ENCODE data around the gene LIF.
"Not testable (repeated sequence)": the region's sequence is repeated elsewhere in the genome, so short reads cannot be mapped to it uniquely, and the experiment has no call there.

The LIF gene

DNA sequence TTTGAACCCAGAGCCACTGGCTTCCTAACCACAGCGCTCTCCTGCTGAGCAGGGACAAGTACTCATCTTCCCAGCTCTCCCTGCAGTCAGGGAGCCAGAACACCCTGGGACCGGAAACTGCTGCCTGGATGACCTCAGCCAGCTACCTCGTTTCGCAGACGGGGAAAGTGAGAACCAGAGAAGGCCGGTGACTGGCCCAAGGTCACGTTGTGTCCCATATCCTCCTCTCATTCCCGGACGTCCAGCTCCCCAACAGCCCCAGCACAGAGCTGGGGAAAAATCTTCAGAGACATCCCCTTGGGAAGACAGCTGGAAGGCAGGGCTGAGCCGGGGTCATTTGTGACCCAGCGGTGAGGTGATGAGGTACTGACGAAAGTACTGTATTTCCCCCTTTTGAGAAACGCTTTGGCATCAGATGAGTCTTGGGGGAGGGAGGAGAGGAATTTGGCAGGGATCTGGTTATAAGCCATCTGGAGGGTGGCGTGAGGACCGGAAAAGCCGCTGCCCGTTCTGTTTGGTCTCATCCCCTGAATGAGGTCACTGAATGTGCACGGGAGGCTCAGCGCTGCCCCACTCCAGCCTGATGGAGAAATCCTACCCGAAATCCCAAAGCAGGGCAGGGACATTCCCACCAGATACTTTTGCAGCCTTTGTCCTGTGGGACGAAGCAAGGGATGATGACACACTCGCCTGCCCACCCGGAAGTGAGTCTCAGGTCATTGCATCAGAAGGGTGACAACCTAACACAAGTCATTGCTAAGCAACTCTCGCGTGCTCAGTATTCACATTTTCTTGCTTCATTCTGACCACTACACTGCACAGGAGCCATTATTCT is 41.1 kb downstream of the LIF start:
- DNase-seq = no peak

DNA sequence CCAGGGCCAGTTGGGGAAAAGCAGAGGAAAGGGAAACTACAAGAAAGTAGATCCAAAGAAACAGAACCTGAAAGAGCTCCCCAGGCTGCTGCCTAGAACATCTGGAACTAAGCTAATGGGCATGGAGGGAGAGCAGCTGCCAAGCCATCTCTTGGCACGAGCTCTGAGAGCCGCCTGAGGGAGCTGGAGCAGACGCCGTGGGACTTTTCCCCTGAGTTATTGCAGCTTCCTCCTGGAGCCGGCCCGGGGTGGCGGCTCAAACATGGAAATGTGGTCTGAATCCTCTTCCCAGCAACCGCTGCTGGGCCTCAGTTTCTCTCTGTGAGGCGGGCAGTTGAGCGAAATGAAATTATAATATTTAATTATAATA is 41.8 kb downstream of the LIF start:
- no peak for DNase-seq

DNA sequence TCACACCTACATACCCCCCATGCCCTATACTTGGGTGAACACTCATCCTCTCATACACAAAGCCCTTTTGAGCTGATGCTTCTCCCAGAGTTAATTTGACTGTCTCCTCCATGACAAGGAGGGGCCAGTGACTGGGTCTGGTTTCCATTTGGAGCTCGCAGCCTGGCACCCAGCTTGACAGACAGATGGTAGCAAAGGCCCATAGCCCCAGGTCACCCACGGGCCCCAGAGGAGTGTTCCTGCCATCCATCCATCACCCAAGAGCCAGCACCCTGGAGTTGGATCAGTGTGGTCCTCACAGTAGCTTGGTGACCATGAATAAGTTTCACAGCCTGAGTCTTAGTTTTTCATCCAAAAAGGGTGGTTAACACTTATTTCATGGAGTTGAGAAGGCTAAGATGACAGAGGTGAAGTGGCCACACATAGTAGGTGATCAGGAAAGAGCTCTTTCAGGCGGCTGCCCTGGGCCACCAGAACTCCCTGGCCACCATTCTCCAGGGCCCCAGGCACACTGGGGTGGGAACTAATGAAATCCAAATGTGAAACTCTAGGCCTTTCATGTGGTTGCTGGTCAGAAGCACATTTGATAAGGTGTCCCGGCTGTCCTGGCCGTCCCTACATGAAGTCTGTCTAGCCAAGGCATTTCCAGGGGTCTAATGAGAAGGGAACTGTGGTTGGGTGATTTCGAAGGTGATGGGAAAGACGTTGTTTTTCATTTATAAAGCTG is 42.4 kb downstream of the LIF start:
- DNase-seq = no peak

DNA sequence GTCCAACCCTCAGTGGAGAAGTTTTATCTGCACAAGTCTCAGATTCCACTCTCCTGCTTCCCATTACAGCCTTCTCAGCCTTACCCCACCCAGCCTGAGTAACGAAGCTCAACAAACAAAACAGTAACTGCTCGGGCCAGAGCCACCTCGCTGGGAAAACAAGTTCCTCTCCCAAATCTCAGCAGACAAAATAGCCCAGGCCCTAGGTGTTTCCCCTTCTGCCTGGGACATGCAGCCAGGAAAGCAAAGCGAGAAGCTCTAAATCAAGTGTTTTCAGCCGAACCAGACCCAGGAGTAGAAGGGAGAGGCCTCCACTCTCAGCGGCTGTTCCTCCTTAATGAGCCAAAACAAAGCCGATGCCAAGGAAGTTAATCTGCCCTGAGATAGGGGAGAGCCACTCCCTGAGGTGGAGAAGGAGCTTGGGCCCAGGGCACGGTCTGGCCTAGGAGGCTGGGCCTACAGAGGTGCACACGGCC is 44.0 kb downstream of the LIF start:
- no peak for DNase-seq

DNA sequence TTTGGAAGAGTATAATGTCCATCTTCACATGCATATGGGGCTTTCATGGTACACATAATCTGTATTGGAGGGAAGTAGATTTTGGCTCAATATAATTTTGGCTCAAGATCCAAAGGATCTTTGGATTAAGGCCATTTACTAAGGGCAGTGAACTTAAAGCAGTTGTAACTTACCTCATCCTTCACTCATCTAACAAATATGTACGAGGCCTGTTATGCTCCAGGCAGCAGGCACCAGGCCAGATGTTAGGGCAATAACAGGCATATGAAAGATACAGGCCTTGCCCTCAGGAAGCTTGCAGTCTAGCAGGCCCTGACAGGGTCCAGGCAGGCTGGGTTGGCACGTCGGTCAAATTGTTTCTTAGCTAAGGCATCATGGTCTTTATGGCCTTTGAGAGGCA is 44.6 kb downstream of the LIF start:
- DNase-seq = no peak

DNA sequence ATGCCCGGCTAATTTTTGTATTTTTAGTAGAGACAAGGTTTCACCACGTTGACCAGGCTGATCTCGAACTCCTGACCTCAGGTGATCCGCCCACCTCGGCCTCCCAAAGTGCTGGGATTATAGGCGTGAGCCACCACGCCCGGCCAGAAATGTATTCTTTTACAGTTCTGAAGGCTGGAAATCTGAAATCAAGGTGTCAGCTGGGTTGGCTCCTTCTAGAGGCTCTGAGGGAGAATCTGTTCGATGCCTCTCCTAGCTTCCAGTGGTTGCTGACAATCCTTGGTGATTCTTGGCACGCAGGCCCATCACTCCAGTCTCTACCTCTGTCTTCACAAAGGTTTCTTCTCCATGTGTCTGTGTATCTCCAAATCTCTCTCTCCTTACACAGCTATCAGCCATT is 45.7 kb downstream of the LIF start:
- not testable (repeated sequence) for DNase-seq

DNA sequence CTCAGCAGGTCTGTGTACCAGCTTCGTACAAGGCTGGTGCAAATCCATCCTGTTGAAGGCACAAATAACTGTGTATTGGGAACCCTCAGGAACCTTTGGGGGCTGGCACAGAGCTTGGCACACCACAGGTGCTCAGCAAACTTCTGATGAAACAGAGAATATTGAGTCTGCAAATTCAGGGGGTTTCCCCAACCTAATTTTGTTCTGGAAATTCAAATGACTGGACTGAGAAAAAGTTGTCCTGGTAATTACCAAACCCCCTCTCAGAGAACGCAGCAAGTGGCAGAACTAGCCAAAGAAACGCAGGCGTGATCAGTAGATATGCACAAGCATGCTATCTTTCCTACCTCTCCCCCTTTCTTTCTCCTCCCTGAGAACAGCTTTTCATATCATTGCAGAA is 47.6 kb downstream of the LIF start:
- DNase-seq = peak; percentile 69

DNA sequence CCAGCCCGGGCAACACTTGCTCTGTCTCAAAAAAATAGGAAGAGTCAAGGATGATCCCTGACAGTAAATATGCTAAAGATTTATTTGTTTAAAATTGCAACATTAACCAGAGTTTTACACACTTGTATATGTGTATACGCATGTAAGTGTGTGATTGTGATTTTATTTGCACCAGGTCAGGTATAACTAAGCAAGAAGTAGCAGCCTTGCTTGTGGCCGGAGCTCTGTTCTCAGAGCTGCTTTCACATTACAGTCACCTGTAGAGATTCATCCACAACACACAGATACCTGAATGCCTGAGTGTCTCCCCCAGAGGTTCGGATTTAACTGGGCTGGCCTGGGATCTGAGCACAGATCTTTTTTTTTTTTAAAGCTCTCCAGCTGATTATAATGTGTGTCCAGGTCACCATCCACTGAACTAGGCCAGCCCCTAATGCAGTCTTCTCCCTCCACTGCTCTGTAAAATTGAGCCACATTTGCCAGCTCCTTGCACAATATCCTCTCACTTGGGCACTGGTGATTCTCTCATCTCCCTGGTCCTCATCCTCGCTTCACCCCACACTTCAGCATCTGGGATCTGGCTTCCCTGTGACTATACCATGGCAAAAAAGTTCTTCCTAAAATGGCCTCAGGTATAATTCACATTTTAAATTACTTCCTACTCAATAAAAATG is 48.3 kb downstream of the LIF start:
- DNase-seq = no peak

DNA sequence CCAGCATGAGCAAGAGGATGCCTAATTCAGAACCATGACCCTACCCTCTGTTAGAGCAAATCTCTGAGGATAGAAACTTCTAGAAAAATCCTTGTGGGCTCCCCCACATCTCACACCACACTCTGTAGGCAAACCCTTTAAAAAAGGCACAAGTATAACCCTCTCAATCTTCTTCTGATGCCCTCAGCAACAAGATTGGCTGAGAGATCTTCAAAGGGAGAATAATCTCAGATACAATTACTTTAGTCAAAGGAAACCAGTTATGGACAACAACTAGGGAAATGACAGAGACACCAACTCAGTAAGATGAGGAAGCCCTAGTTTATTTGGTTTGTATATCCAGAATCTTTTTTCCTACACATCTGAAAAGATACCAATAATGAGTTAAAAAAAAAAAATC is 49.2 kb downstream of the LIF start:
- no peak for DNase-seq

DNA sequence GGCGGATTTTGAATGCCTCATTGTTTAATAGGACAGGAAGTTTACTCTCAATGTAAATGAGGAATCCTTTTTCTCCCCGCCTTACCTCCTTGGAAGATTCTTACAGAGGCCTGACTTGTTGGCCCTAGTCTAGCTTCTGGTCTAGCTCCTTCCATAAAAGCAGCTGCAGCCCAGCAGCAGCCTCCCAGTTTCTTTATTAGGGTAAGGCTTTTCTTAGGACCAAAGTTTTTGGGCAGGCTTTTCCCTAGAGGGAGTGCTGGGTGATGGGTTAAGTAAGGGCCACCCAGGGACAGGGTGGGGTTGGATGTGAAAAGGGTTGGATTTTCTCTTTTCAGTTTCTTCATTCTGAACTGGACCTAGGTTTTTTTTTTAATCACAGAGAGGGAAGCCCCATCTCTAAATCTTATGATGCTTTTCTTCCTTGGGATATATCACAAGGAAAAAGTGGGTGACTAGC is 49.7 kb downstream of the LIF start:
- DNase-seq = no peak

DNA sequence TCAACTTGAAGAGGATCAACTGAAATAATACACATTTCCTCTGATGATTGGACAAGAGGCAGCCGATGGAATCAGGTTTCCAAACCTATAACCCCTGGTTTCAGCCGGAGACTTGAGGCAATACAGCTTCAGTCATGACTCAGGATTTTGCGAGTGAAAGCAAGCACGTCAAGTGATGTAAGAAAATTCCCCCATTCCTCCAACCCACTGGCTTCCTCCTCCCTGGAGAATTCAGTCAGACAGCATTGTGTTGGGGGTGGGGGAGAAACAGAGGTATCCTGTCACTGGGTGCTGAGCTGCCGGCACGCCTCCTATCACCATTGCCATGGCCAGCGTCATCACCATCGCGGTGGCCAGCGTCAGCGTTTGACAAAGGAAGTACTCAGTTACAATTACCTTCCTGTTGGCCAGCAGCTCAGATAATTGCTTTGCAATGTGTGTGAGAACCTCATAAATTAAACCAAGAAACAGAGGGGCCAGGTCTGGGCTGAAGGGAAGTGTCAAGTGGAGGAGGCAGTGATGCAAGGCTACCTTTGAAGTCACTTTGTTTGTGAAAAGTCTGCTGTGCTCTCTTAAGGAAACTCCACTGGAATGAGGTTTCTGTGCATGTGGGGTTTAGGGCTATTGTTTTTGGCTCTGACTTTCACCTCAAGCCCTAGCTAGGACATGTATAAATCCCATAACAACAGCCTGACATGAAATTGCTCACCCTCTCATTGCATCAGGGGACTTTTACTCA is 50.2 kb downstream of the LIF start:
- DNase-seq = peak; percentile 86

DNA sequence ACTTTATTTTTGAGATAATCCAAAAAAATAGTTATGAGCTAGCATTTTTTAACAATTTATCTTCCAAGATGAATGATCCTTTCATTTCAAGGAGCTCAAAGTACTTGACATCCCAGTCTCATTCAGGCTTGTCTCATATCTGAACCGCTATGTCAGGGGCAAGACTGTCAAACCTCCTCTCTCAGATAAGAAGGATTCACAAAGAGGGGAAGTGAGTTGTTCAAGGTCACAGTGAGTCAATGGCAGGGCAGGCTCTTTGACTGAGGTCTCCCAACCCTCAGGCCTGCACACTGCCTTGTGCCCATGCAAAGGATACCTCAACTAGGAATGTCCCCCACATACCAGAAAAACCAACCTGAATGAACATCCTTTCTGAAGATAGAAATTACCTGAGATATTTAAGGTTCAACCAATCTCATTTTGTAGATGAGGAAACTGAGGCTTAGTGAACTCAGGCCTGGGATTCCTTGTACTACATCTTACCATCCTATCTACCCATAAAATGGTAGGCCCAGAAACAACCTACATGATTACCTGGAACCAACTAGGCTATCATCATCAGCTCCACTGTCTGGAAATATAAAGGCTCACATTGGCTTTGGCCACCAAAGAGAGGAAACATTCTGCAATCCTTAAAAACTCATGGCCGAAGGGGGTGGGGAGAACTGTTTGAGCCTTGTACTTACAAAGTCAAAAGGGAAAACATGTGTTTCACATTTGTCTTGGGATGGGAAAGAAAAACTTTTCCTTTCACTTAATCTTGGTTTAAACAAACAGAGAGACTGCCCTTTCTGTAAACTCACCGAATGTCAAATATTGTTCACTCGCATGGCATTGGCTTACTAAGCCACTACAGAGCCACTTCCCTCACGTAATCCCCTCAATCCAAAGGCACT is 51.1 kb downstream of the LIF start:
- DNase-seq = peak; percentile 67

DNA sequence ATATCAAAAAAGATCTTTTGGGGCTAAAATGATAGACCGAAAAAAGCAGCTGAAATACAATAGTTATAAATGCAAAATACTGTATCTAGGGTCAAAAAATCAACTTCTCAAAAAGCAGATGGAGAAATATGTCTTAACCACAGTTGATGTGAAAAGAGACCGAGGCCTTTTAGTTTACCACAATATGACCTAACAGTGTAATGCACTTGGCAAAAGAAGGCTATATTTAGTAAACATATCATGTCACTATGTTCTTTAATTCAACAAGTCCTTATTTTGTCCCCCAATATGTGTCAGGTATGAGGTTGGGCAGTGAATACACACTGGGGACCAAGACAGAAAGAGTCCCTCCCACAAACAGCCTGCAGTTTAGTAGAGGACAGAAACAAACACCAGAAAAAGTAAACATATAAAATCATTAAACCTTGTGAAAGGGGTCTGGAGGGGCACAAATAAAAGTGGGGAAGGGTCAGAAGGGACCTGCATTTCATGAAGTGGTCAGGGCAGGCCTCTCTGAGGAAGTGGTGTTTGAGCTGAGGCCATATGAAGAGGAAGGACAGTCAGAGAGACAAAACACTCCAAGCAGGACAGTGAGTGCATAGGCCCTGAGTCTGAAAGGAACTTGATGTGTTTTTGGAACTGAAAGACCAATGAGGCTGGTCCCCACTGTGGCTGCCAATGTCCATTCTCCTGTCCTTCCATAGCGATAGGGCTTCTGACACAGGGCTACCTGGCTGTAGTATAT is 53.4 kb downstream of the LIF start:
- DNase-seq = no peak

DNA sequence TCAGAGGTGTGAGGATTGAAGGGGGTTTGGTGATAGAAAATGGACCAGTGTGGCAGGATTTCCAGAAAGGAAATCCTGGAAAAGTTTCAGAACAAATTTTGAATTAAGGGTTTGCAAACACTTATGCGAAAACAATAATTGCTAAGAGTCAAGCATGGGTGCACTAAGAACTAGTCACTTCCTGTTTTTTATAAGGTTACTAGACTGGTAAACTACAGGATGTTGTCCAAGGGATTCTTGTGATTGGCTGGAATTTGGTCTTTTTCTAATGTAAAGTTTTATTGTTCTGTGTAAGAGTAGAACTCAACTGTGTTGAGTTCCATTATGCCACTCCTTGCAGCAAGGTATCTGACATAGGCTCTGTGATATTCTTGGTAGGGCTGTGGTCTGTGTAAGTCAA is 54.1 kb downstream of the LIF start:
- no peak for DNase-seq

DNA sequence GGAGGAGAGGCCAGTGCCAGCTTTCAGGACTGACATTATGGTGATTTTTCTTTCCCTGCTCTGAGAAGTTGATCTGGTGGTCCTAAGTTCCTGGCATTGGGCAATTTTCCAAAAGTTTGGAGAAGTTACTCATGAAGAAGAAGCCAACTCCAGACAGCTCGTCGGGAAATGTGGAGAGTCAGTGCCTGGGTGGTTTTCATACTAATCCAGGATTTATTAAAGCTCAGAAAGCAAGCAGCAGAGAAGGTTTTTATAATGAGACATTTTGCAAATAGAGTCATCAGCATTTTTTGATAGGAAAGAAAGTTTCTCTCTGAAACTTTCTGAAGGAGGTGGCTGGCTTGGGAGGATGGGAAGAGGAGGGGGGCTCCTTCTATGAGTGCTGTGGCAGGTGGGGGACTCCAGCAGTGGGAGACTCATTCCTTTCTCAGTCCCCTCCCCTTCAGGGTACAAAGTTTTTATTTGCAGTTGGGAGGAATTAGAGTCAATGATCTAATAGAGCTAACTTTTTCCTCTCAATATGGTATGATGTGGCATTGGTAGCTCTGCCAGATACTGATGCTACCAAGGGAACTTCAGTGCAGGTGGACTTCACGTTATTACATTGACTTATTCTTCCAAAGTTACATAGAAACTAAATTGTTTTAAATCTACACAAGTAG is 55.4 kb downstream of the LIF start:
- no peak for DNase-seq

DNA sequence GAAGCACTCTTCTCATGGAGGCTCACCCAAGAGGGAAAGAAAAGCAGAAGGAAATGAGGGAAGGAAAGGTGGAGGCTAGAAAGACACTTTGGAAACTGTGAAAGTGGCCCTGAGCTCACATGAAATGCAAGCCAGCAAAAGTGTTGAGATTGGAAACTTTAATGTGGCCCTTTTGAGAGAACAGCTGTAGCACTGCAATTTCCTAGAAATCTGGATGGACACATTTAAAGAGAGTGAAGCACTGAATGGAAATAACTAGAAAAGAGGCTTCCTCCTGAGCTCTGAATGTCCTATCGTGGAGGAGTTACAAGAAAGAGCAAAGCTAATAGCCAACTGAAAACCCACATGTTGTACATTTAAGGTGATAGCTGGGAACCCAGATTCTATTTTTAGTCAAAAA is 56.0 kb downstream of the LIF start:
- peak; percentile 41 for DNase-seq

Data from activated CD4-positive, alpha-beta T cell treated with anti-CD3 and anti-CD28 coated beads, Interleukin-10, Interleukin-2, amounts not matched to agents 100 ng/mL and 50 ng/mL, durations not matched to agents 16 hours and 8 hours (primary cell).